HG03025 (cell line): ENCODE results near the gene RADX.

Experiments used
- ATAC-seq: cut with Tn5 transposase; IDR thresholded peaks from one replicate; pipeline ENCODE4 v1.9.1; 2021; ENCODE audit warnings: mild to moderate bottlenecking, moderate library complexity; ENCODE audit not compliant: unreplicated experiment, low FRiP score

The RADX gene

DNA sequence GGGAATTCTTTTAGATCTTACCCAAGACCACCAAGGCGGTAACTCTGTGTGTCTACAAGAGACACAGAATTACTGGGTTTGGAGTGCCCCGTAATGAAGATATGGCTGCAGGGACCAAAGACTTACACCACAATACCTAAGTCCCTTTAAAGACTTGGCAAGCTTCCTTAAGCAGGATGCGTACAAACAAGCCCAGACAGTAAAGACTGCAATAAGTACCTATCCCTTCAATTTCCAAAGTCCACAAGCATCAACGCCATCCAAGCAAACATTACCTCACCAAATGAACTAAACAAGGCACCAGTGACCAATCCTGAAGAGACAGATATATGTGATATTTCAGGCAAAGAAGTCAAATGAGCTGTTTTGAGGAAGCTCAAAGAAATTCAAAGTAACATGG lies 72.4 kb downstream of the RADX start:
- ATAC-seq = no peak

DNA sequence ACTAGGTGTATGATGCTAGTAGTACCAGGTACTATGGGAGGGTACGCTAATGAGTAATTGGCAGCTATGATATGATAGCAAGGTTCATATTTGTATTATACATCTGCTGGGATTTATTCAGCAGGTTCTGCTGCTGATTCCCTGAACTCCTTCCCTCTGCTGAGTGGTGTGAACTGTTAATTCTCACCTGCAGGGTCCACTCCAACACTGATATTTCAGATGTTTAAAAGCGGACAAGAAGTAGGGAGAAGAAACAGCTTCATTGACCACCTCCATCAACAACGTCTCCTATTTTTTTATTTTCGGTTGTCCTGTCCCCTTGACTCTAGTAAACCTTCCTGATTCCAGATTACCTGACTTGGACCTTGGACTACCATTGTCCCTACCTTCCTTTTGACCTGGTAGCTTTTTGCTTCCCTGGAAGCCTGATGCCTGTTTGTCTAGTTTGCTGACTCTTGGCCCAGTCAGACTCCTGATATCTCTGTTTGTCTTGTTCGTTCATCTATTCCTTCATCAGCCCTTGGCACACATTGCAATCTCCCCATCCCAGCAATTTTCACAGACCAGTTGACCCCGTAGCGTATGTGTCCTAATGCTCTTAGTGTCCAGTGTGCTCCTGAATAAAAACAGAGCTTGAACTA lies 80.8 kb downstream of the RADX start:
- no peak for ATAC-seq

DNA sequence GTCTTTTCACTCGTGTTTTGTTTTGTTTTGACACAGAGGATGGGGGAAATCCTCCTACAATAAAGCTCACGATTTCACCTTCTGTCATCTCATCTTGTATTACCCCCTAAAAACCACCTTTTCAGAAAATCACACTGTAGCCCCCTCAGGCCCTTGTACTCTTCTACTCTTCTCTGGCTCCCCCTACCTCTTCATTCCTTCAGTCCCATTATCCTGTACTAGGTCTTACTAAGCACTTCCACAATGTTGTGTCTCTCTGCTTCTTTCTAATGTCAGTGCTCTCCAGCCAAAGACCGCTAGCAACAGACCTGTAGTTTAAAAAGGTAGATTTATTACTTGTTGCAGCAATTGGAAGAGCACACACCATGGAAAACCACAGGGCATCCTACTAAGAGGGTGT lies 84.7 kb downstream of the RADX start:
- ATAC-seq = no peak

DNA sequence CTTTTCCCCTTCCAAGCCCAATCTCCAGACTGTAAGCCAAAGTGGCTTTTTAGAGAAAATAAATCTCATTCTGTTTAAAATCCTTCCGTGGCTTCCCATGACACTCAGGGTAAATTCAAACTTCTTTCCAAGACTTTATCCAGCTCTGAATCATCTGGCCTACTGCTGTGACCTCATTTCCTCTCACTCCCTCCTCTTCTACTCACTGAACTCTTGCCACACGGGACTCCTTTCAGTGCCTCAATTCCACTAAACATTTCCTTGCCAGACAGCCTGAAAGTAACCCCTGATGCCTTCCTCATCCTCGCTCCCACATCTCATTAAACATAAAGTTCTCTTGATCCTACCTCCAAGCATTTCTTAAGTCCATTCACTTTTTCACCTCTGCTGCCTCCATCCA lies 86.9 kb downstream of the RADX start:
- ATAC-seq = no peak

DNA sequence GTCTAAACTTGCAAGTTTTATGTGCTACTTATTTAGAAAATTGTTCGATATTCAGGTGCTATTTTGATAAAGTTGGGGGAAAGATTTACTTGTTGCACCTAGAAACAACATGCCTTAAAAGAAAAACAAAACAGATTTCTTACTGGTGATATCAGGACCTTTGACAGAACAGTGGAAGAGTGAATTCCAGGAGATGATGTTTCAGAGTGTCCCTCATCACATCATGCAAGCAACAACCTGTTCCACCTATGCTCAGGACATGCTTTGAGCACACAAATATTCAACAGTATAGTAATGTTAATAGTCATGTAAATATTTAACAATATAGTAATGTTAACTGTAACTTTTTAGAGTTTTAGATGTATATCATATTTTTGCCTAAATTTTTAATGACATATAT lies 90.9 kb downstream of the RADX start:
- ATAC-seq = no peak

DNA sequence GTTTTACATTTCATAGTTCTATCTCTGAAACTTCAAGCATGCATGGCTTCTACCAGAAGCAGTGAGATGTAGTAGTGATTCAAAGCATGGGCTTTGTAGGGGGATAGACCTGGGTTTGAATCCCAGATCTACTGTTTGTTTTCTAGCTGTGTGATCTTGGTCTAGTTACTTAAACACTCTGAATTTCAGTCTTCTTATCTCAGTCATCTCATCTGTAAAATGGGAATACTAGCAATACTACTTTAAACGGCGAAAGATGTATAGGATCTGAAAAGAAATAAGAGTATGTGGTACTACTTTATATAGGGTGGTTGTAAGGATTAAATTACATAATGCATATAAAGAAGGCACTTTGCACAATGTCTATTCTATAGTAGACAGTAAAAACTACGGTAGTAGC lies 94.7 kb downstream of the RADX start:
- ATAC-seq = no peak

DNA sequence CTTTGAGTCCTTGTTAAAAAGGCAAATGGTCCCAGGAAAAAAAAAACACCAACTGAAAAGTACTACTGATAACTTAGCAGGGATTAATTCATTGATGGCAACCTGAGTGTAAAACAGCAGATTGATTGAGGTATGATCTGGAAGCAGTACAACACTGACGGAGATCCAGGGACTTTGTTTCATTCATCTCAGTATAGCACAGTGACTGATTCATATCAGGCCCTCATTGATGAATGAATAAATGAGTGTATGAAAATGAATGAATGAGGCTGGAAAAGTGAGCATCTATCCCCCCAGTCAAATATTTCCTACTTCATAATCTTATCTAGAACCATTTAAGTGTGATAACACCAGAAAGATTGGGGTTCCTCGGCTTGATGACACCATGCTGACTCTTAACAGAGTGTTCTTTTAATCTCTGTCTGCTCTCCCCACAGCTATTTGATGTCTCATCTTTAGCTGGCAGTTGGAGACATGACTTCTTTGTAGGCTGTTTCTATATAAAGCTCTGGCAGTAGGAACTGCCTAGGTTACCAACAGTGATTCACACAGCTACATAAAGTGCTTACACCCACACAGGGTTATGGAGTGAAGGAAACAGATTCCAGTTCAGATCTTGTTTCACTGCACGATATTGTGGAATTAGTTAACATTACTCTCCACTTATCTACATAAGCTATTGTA lies 96.1 kb downstream of the RADX start:
- ATAC-seq = no peak

DNA sequence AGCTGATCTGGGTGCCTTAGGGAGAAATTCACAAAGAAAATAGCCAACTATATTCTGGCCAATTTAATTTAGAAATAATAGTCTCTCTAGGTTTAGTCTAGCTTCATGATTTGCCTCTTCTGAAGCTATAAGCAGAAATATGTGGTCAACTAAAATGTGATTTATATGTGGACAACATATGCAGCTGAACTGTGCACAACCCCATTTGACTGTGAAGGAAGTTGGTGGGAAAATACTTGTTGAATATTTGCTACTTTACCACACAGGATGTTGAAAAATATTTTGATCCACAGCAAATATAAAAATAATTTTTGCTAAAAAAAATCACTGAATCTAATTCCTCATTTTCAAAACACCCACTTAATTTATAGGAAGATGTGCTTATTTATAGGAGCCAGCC lies 99.0 kb downstream of the RADX start:
- ATAC-seq = no peak

DNA sequence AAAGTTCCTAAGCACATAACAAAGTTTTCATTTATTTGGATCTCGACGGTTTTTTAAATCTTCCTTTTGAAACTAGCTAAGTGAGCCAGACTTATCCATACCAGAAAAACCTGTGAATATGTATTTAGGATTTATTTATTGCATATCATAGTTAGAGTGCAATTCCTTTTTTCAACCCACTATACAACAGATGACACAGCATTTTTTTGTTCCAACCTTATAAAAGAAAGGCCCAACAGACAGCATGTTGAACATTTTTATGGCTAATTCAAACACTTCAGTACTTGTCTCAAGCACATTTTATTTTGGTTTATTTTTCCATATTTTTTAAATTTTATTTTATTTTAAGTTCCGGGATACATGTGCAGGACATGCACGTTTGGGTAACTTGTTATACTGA lies 99.6 kb downstream of the RADX start:
- ATAC-seq = no peak

DNA sequence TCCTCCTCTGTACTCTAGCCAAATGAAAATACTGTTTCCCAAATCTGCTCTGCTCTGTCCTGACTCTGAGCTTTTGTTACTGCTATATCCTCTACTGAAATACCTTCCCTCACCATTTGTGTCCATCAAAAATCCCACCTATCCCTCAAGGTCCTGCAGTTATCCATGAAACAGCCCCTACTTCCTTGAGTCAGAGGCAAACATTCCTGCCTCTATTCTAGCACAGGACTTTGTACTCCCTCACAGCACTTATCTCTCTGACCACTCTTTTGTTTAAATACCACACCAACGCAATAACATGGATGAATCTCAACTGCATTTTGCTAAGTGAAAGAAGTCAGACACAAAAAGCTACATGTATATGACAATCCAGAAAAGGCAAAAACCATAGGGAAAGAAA lies 104.2 kb downstream of the RADX start:
- no peak for ATAC-seq

DNA sequence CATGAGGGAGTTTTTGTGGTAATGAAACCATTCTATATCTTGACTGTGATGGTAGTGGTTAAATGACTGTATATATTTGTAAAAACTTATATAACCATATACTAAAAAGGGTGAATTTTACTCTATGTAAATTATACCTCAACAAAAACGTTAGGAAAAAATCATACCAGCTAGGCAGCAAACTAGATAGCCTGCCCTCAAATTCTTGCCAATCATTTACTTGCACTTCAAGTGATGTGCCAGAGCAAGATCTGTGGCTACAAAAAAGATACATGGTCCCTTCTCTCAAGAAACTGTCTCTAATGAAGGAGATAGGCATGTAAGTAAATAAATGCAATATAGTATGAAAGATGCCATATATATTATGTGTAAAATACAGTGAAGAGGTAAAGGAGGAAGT lies 104.7 kb downstream of the RADX start:
- no peak for ATAC-seq

DNA sequence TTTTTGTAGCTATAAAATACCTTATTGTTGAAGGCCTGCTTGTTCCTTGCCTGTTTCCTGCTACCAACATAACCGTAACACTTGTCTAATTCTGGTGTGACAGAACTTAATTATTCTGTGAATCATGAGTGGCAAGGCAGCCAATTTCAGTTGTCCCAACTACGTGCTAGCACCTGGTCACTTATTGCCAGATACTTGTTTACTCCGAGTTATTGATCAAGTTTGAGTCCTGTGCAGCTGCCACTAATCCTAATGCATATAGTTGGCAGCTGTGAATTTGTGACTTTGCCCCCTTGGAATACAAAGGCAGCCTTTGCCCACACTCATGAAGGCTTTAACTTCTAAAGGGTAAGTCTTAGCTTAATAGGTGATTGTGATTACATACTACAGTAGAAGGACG lies 106.9 kb downstream of the RADX start:
- ATAC-seq = no peak

DNA sequence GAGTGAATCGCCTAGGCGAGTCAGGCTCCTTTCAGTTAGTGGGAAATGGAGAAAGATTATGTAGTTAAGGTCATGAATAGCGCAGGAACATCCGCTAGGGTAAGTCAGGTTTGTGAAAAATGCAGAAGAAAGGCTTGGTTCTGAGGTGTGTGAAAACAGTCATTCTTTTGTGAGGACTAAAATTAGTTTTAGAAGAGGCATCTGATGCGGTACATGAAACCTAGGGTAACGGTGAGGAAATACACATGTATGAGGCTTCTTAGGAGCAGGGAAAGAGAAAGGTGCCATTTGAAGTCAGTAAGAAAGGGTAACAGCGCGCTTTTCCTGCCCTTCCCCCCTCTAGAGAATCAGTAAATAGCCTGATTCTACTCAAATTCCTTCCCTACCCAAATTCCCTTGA lies 114.2 kb downstream of the RADX start:
- ATAC-seq = no peak

DNA sequence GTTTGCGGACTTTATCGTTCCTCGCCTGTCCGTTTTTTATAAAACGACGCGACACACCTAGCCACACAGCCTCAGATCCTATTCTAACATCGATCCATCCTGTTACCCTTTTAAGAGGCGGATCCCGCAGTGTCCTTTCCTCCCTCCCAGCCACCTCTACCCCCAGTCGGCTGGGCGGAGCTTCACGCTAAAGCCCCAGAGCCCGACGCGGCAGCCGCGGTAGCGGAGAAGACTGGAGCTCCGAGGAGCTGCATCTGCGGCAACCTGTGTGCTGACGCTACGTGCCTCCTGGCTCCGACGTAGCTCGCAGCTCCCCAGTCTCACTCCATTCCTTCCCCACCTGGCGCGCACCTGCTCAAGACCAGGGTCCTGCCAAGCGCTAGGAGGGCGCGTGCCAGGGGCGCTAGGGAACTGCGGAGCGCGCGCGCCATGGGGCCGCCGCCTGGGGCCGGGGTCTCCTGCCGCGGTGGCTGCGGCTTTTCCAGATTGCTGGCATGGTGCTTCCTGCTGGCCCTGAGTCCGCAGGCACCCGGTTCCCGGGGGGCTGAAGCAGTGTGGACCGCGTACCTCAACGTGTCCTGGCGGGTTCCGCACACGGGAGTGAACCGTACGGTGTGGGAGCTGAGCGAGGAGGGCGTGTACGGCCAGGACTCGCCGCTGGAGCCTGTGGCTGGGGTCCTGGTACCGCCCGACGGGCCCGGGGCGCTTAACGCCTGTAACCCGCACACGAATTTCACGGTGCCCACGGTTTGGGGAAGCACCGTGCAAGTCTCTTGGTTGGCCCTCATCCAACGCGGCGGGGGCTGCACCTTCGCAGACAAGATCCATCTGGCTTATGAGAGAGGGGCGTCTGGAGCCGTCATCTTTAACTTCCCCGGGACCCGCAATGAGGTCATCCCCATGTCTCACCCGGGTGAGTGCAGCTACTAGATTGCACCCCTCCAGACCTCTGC lies 115.0 kb downstream of the RADX start, which contains the start of gene RNF128:
TSS of gene RNF128 (plus strand) at position 217 of the 953 bp plus-strand sequence. CDS start at position 430, 213 bp downstream.
- no peak for ATAC-seq

DNA sequence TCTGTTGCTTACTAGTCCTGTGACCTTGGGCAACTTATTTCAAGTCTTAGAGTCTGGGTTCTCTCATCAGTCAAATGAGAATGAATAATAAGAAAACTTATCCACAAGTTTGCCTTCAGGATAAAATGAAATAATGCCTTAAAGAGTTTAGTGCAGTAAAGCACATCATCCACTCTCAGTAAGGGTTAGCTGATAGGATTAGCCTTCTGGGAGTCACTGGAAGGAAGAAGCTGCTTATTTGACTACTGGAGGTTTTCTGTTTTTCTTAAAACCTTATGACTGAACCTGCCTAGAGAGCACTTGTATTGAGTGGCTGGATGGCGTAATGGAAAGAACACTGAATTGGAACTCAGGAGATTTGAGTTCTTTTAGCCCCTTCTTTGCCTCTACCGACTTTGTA lies 116.6 kb downstream of the RADX start:
- no peak for ATAC-seq
